ENCODE measurements around the gene KNOP1. TPM values are rescaled to one million over a fixed set of nuclear protein-coding genes. Genes with fewer than 3 reads are reported as not detected.

KNOP1 gene
- total RNA-seq, 1 experiment from 2014 or later, result 70.1 TPM

GRCh38 chr16:19713697-19714096 is 4.3 kb downstream of the KNOP1 start:
- DNase-seq (ENCODE audit: low read depth, low spot score), result no peak
- intact Hi-C loops (cut with micrococcal nuclease; ENCODE audit: unreplicated experiment), result no loop called here
- Histone ChIP-seq H3K9me3 (ENCODE audit: control insufficient read depth, insufficient read depth, low read depth, low read length) (no peaks in the 10 kb centered on the region), H3K36me3 (ENCODE audit: control insufficient read depth, insufficient read depth, low read length) (peaks cover 6% of the 10 kb centered on the region; the same call in 1 of the 2 replicates), H3K27me3 (ENCODE audit: control insufficient read depth, insufficient read depth, low read length) (no peaks in the 10 kb centered on the region), H3K4me3 (ENCODE audit: low read depth in 2 of 2, low read length in 2 of 2) (no peak overlapping the region), H3K27ac (ENCODE audit: low read length) (no peak overlapping the region), H3K4me1 (ENCODE audit: control insufficient read depth, insufficient read depth, low read length) (0 out of 2 replicates have a peak, but pooled peaks cover 4% of the 10 kb centered on the region)
- in situ Hi-C loops (cut with HindIII; ENCODE audit: low pct_unique_long_range_greater_than_20kb, low sequenced_read_pairs), result no loop called here
- ChIA-PET CTCF (interaction anchor here (0.7 kb wide), 1 partner anchor 14 kb away, joined by 7 read pairs; no protein-coding TSS in a partner anchor), POLR2A (no interaction called here)
- TF ChIP-seq REST (IDR thresholded peaks at IDR 0.05; ENCODE audit: insufficient read depth in 1 of 2, low read depth in 2 of 2, low read length in 1 of 2), result no peak
- TF ChIP-seq TCF7L2 (IDR thresholded peaks at IDR 0.05; ENCODE audit: low read depth, low read length), result no peak
- no peak for TF ChIP-seq CTCF (IDR thresholded peaks at IDR 0.05)
- TF ChIP-seq POLR2AphosphoS5 (IDR thresholded peaks at IDR 0.05; ENCODE audit: low read depth, low read length), result no peak
- no peak for ATAC-seq
- BruUV-seq (replicated peaks), result no TSS peak

- TF ChIP-seq REST (IDR thresholded peaks at IDR 0.05; ENCODE audit: insufficient read depth in 1 of 2, low read depth in 2 of 2, low read length in 1 of 2) (no peak), SIN3A (IDR thresholded peaks at IDR 0.05; ENCODE audit: borderline replicate concordance, insufficient read depth, low read depth, low read length) (no peak), CTCF (IDR thresholded peaks at IDR 0.05) (no peak), TCF7L2 (IDR thresholded peaks at IDR 0.05; ENCODE audit: low read depth, low read length) (no peak), POLR2AphosphoS5 (IDR thresholded peaks at IDR 0.05; ENCODE audit: low read depth, low read length) (no peak)
- ChIA-PET CTCF (no interaction called here), POLR2A (no interaction called here)
- no TSS peak for BruUV-seq (replicated peaks)
- Histone ChIP-seq H3K27ac (ENCODE audit: low read length) (no peak overlapping the region), H3K4me1 (ENCODE audit: control insufficient read depth, insufficient read depth, low read length) (0 out of 2 replicates have a peak, but pooled peaks cover 4% of the 10 kb centered on the region), H3K36me3 (ENCODE audit: control insufficient read depth, insufficient read depth, low read length) (peaks cover 6% of the 10 kb centered on the region; the same call in 1 of the 2 replicates), H3K4me3 (ENCODE audit: low read depth in 2 of 2, low read length in 2 of 2) (no peak overlapping the region), H3K9me3 (ENCODE audit: control insufficient read depth, insufficient read depth, low read depth, low read length) (no peaks in the 10 kb centered on the region), H3K27me3 (ENCODE audit: control insufficient read depth, insufficient read depth, low read length) (no peaks in the 10 kb centered on the region)
- in situ Hi-C loops (cut with HindIII; ENCODE audit: low pct_unique_long_range_greater_than_20kb, low sequenced_read_pairs) (no loop called here), intact Hi-C loops (cut with micrococcal nuclease; ENCODE audit: unreplicated experiment) (no loop called here)
- ATAC-seq (no peak), DNase-seq (ENCODE audit: low read depth, low spot score) (no peak)
Observed at GRCh38 chr16:19712418-19713058, 5.5 kb downstream of the KNOP1 start.
